Measurements from ENCODE around the gene GID8. TPM values are rescaled to one million over a fixed set of nuclear protein-coding genes. Genes with fewer than 3 reads are reported as not detected.
A peak's percentile ranks its signal among the peaks of the same experiment; 100 is the strongest.

GID8 gene
- total and polyA plus RNA-seq, 4 donors: 11.0 to 35.4 (median 23.7) TPM

- Histone ChIP-seq H3K36me3 (ENCODE audit: control insufficient read depth in 4 of 4, insufficient read depth in 4 of 4, low read length in 4 of 4) (peaks cover 0 to 11% (median 5%) of the 10 kb centered on the region in 4 donors), H3K27me3 (ENCODE audit: control insufficient read depth in 3 of 3, insufficient read depth in 3 of 3, low read length in 2 of 3) (no peaks in the 10 kb centered on the region), H3K27ac (ENCODE audit: low read depth in 1 of 2, low read length in 1 of 2) (no peak overlapping the region), H3K4me1 (ENCODE audit: control insufficient read depth in 5 of 5, insufficient read depth in 5 of 5, low read length in 5 of 5) (peaks cover 7 to 41% (median 19%) of the 10 kb centered on the region in 5 donors), H3K9me3 (ENCODE audit: control insufficient read depth in 4 of 4, insufficient read depth in 3 of 4, low read length in 3 of 4) (no peaks in the 10 kb centered on the region), H3K4me3 (no peak overlapping the region), H3K9ac (ENCODE audit: insufficient read depth in 1 of 2, low read length in 2 of 2) (no peak overlapping the region)
- ATAC-seq (ENCODE audit: insufficient read depth, low FRiP score) (no peak), DNase-seq (no peak)
- 64 to 79% methylated on average over 9 of the region's 9 CpGs for WGBS, 2 donors
- TF ChIP-seq CTCF (IDR thresholded peaks at IDR 0.05; ENCODE audit: control extremely low read depth, extremely low read depth): no peak
These were observed 6.5 kb upstream of the GID8 start for GRCh38 chr20:62931464-62931863.

- H3K27me3 ChIP-seq (ENCODE audit: control insufficient read depth in 3 of 3, insufficient read depth in 3 of 3, low read length in 2 of 3): no peaks in the 10 kb centered on the region
- H3K4me3 ChIP-seq: no peak overlapping the region
- DNase-seq (no peak), ATAC-seq (ENCODE audit: insufficient read depth, low FRiP score) (no peak)
- peak overlapping the region in 1 of 2 donors; percentile 42 for H3K27ac ChIP-seq (ENCODE audit: low read depth in 1 of 2, low read length in 1 of 2)
- H3K36me3 ChIP-seq (ENCODE audit: control insufficient read depth in 4 of 4, insufficient read depth in 4 of 4, low read length in 4 of 4): peaks cover 0 to 11% (median 5%) of the 10 kb centered on the region in 4 donors
- H3K9ac ChIP-seq (ENCODE audit: insufficient read depth in 1 of 2, low read length in 2 of 2): no peak overlapping the region
- peaks cover under 1 to 27% (median 12%) of the 10 kb centered on the region in 5 donors for H3K4me1 ChIP-seq (ENCODE audit: control insufficient read depth in 5 of 5, insufficient read depth in 5 of 5, low read length in 5 of 5)
- 51 to 75% methylated on average over 3 of the region's 3 CpGs for WGBS, 2 donors
- H3K9me3 ChIP-seq (ENCODE audit: control insufficient read depth in 4 of 4, insufficient read depth in 3 of 4, low read length in 3 of 4): no peaks in the 10 kb centered on the region
- no peak for TF ChIP-seq CTCF (IDR thresholded peaks at IDR 0.05; ENCODE audit: control extremely low read depth, extremely low read depth)
These were observed 4.0 kb upstream of the GID8 start for GRCh38 chr20:62933966-62934365.

- H3K4me3 ChIP-seq: no peak overlapping the region
- no peaks in the 10 kb centered on the region for H3K9me3 ChIP-seq (ENCODE audit: control insufficient read depth in 4 of 4, insufficient read depth in 3 of 4, low read length in 3 of 4)
- H3K27ac ChIP-seq (ENCODE audit: low read depth in 1 of 2, low read length in 1 of 2): no peak overlapping the region
- TF ChIP-seq CTCF (IDR thresholded peaks at IDR 0.05; ENCODE audit: control extremely low read depth, extremely low read depth): no peak
- 76 to 81% methylated on average over 12 of the region's 12 CpGs for WGBS, 2 donors
- H3K27me3 ChIP-seq (ENCODE audit: control insufficient read depth in 3 of 3, insufficient read depth in 3 of 3, low read length in 2 of 3): no peaks in the 10 kb centered on the region
- H3K4me1 ChIP-seq (ENCODE audit: control insufficient read depth in 5 of 5, insufficient read depth in 5 of 5, low read length in 5 of 5): peaks cover 9 to 32% (median 19%) of the 10 kb centered on the region in 5 donors
- peaks cover 0 to 11% (median 5%) of the 10 kb centered on the region in 4 donors for H3K36me3 ChIP-seq (ENCODE audit: control insufficient read depth in 4 of 4, insufficient read depth in 4 of 4, low read length in 4 of 4)
- DNase-seq: no peak
- ATAC-seq (ENCODE audit: insufficient read depth, low FRiP score): no peak
- peak overlapping the region in 1 of 2 donors; percentile 34 for H3K9ac ChIP-seq (ENCODE audit: insufficient read depth in 1 of 2, low read length in 2 of 2)
These were observed 2.6 kb upstream of the GID8 start for GRCh38 chr20:62935204-62935967.

Measured in lung (tissue), 12 donors.